GM23338 (cell line): ENCODE results near the gene EXOC2. TPM values are rescaled to one million over a fixed set of nuclear protein-coding genes. Genes with fewer than 3 reads are reported as not detected.

Source experiments
- ATAC-seq: fragments of 200-7000 bp; cut with Tn5 transposase; 3 replicates; pipeline ENCODE4 v1.9.1; 2020
- DNase-seq: peaks from one replicate; pipeline ENCODE4 v3.0.0-alpha.2; 2015; ENCODE audit warnings: low spot score
- H2AFZ ChIP-seq: fragments of 200-600 bp; sonication (generic); 2 replicates; pipeline ENCODE4 v1.8.0; 2016; ENCODE audit warnings: antibody characterized with exemption, mild to moderate bottlenecking, moderate library complexity
- H3F3A ChIP-seq: fragments of 200-600 bp; sonication (generic); replicated peaks from 2 replicates; pipeline ENCODE4 v1.8.0; 2017; ENCODE audit warnings: antibody characterized with exemption, mixed run types, low read depth
- H3K27ac ChIP-seq: fragments of 200-600 bp; sonication (generic); 2 replicates; pipeline ENCODE4 v1.6.1; 2016; ENCODE audit warnings: low read depth
- H3K27me3 ChIP-seq: fragments of 200-600 bp; sonication (generic); 2 replicates; pipeline ENCODE4 v1.8.0; 2016; ENCODE audit warnings: mild to moderate bottlenecking, mixed run types, moderate library complexity; ENCODE audit not compliant: insufficient read depth
- H3K36me3 ChIP-seq: fragments of 200-600 bp; sonication (generic); 2 replicates; pipeline ENCODE4 v1.8.0; 2016; ENCODE audit warnings: mild to moderate bottlenecking; ENCODE audit not compliant: insufficient read depth
- H3K4me1 ChIP-seq: fragments of 200-600 bp; sonication (generic); 2 replicates; pipeline ENCODE4 v1.8.0; 2016; ENCODE audit warnings: mild to moderate bottlenecking, moderate library complexity; ENCODE audit not compliant: insufficient read depth
- H3K4me2 ChIP-seq: fragments of 200-600 bp; sonication (generic); 2 replicates; pipeline ENCODE4 v1.7.1; 2017; ENCODE audit warnings: mixed run types
- H3K4me3 ChIP-seq: fragments of 200-600 bp; sonication (generic); 2 replicates; pipeline ENCODE4 v1.6.1; 2016; ENCODE audit warnings: mixed run types
- H3K79me2 ChIP-seq: fragments of 200-600 bp; sonication (generic); replicated peaks from 2 replicates; pipeline ENCODE4 v1.8.0; 2017; ENCODE audit warnings: mild to moderate bottlenecking; ENCODE audit not compliant: insufficient read depth
- H3K9me2 ChIP-seq: fragments of 200-600 bp; sonication (generic); 2 replicates; pipeline ENCODE4 v1.8.0; 2017; ENCODE audit not compliant: insufficient read depth
- H4K20me1 ChIP-seq: fragments of 200-600 bp; sonication (generic); replicated peaks from 2 replicates; pipeline ENCODE4 v1.8.0; 2017; ENCODE audit warnings: mild to moderate bottlenecking; ENCODE audit not compliant: insufficient read depth
- H3K27ac Mint-ChIP-seq: 2 replicates; pipeline ENCODE4 v1.8.0; 2020; ENCODE audit warnings: inconsistent platforms, mild to moderate bottlenecking, moderate library complexity, mixed read lengths
- H3K27me3 Mint-ChIP-seq: 3 replicates; pipeline ENCODE4 v1.8.0; 2022; ENCODE audit warnings: low read depth, mild to moderate bottlenecking, moderate library complexity, mixed read lengths, inconsistent platforms; ENCODE audit not compliant: insufficient read depth, poor library complexity
- H3K36me3 Mint-ChIP-seq: 3 replicates; pipeline ENCODE4 v1.8.0; 2021; ENCODE audit warnings: low read depth, mild to moderate bottlenecking, inconsistent platforms, moderate library complexity, mixed read lengths
- H3K4me1 Mint-ChIP-seq: 3 replicates; pipeline ENCODE4 v1.8.0; 2020; ENCODE audit warnings: mild to moderate bottlenecking, inconsistent platforms, mixed read lengths
- H3K4me3 Mint-ChIP-seq: 3 replicates; pipeline ENCODE4 v1.8.0; 2021; ENCODE audit warnings: moderate library complexity, mild to moderate bottlenecking, inconsistent platforms, mixed read lengths
- H3K9me3 Mint-ChIP-seq: 3 replicates; pipeline ENCODE4 v1.8.0; 2020; ENCODE audit warnings: moderate library complexity, mild to moderate bottlenecking, inconsistent platforms, mixed read lengths
- CREB1 ChIP-seq: fragments of 250-450 bp; sonication (Bioruptor Pico); IDR thresholded peaks from 2 replicates; pipeline ENCODE4 v1.5.0; 2020; ENCODE audit warnings: low read depth, mild to moderate bottlenecking, moderate library complexity
- JUNB ChIP-seq: IDR thresholded peaks from one replicate; pipeline ENCODE4 v1.6.1; 2016; ENCODE audit warnings: antibody characterized with exemption; ENCODE audit not compliant: unreplicated experiment
- POLR2AphosphoS5 ChIP-seq: IDR thresholded peaks from 2 replicates; pipeline ENCODE4 v1.6.1; 2016; ENCODE audit warnings: antibody characterized with exemption, low read depth
- ZNF331 ChIP-seq: fragments of 250-450 bp; sonication (Bioruptor Pico); IDR thresholded peaks from 2 replicates; pipeline ENCODE4 v1.5.0; 2020; ENCODE audit warnings: low read depth, mild to moderate bottlenecking, moderate library complexity
- ZNF462 ChIP-seq: fragments of 250-450 bp; sonication (Bioruptor Pico); IDR thresholded peaks from 2 replicates; pipeline ENCODE4 v1.5.0; 2020; ENCODE audit warnings: mild to moderate bottlenecking, moderate library complexity
- polyA plus RNA-seq: library from polyadenylated mRNA; unstranded; fragments of >200 nt; fragmentation: Nextera tagmentation; extraction: Ambion mirVana; gene quantifications from 2 replicates; pipeline ENCODE4 v1.2.1, GENCODE V29; 2016
- total RNA-seq: library from RNA; depleted of rRNA; stranded (reverse); fragments of >200 nt; shearing (Covaris generic); gene quantifications from 2 replicates; pipeline ENCODE4 v1.2.3, GENCODE V29; 2014
- TF ChIP-seq, protein P1 (sequence below): IDR thresholded peaks from 2 replicates; pipeline ENCODE4 v1.6.1; 2016; ENCODE audit warnings: antibody characterized with exemption

EXOC2 gene
- total and polyA plus RNA-seq, 2 experiments from 2014 or later = 28.7 to 93.6 TPM

- H3F3A ChIP-seq = no peaks in the 10 kb centered on the region
- no peak for TF ChIP-seq JUNB
- no peak for TF ChIP-seq ZNF462 (CRISPR knock-in tag)
- no peak for TF ChIP-seq ZNF331 (CRISPR knock-in tag)
- TF ChIP-seq, protein P1, sequence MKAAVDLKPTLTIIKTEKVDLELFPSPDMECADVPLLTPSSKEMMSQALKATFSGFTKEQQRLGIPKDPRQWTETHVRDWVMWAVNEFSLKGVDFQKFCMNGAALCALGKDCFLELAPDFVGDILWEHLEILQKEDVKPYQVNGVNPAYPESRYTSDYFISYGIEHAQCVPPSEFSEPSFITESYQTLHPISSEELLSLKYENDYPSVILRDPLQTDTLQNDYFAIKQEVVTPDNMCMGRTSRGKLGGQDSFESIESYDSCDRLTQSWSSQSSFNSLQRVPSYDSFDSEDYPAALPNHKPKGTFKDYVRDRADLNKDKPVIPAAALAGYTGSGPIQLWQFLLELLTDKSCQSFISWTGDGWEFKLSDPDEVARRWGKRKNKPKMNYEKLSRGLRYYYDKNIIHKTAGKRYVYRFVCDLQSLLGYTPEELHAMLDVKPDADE = no peak
- no peak for TF ChIP-seq CREB1 (CRISPR knock-in tag)
- no peak for TF ChIP-seq POLR2AphosphoS5
- peaks cover 9% of the 10 kb centered on the region; the same call in 1 of the 2 replicates for H3K36me3 ChIP-seq
- no peaks in the 10 kb centered on the region for H3K9me3 Mint-ChIP-seq
- H3K4me2 ChIP-seq = no peak overlapping the region
- DNase-seq = no peak
- H3K27me3 ChIP-seq = no peaks in the 10 kb centered on the region
- H4K20me1 ChIP-seq = peaks cover 9% of the 10 kb centered on the region
- H3K36me3 Mint-ChIP-seq = peaks cover 7% of the 10 kb centered on the region
- H3K27ac ChIP-seq = no peak overlapping the region
- H3K4me1 Mint-ChIP-seq = no peaks in the 10 kb centered on the region
- H3K9me2 ChIP-seq = no peaks in the 10 kb centered on the region
- H3K4me1 ChIP-seq = no peaks in the 10 kb centered on the region
- H3K79me2 ChIP-seq = no peaks in the 10 kb centered on the region
- H3K27ac Mint-ChIP-seq = no peak overlapping the region
- no peak overlapping the region for H3K4me3 Mint-ChIP-seq
- no peak overlapping the region for H2AFZ ChIP-seq
- no peak for ATAC-seq
- no peak overlapping the region for H3K4me3 ChIP-seq
- peaks cover 4% of the 10 kb centered on the region for H3K27me3 Mint-ChIP-seq
Observed at GRCh38 chr6:528989-529388, 163.9 kb downstream of the EXOC2 start.
